MM.1S (cell line): ENCODE results near the gene LTBP1.

Experiments used
- DNase-seq: peaks from one replicate; pipeline ENCODE4 v3.0.0-alpha.2; 2015
- H2AFZ ChIP-seq: fragments of 300-600 bp; sonication (generic); 2 replicates; pipeline ENCODE4 v1.6.0; 2016; ENCODE audit warnings: antibody characterized with exemption, low read length
- H3F3A ChIP-seq: fragments of 300-600 bp; sonication (generic); 2 replicates; pipeline ENCODE4 v1.6.1; 2016; ENCODE audit warnings: mild to moderate bottlenecking, antibody characterized with exemption, low read length, moderate library complexity, mixed read lengths; ENCODE audit not compliant: insufficient read depth
- H3K27ac ChIP-seq: fragments of 300-600 bp; sonication (generic); 2 replicates; pipeline ENCODE4 v1.5.1; 2016; ENCODE audit warnings: mild to moderate bottlenecking, low read length
- H3K27me3 ChIP-seq: fragments of 300-600 bp; sonication (generic); replicated peaks from 2 replicates; pipeline ENCODE4 v1.6.0; 2016; ENCODE audit warnings: low read length; ENCODE audit not compliant: insufficient read depth
- H3K36me3 ChIP-seq: fragments of 300-600 bp; sonication (generic); replicated peaks from 2 replicates; pipeline ENCODE4 v1.6.1; 2016; ENCODE audit warnings: mild to moderate bottlenecking, low read length, mixed read lengths; ENCODE audit not compliant: insufficient read depth
- H3K4me1 ChIP-seq: fragments of 300-600 bp; sonication (generic); 2 replicates; pipeline ENCODE4 v1.6.1; 2016; ENCODE audit warnings: low read length, mixed read lengths
- H3K4me2 ChIP-seq: fragments of 300-600 bp; sonication (generic); 2 replicates; pipeline ENCODE4 v1.6.0; 2016; ENCODE audit warnings: low read depth, low read length
- H3K4me3 ChIP-seq: fragments of 300-600 bp; sonication (generic); 2 replicates; pipeline ENCODE4 v1.5.1; 2016; ENCODE audit warnings: low read length, mixed read lengths
- H3K79me2 ChIP-seq: fragments of 300-600 bp; sonication (generic); 2 replicates; pipeline ENCODE4 v1.6.1; 2016; ENCODE audit warnings: mixed run types, low read length, mixed read lengths
- H3K9ac ChIP-seq: fragments of 300-600 bp; sonication (generic); 2 replicates; pipeline ENCODE4 v1.6.1; 2016; ENCODE audit warnings: low read length, mixed read lengths
- H3K9me2 ChIP-seq: fragments of 300-600 bp; sonication (generic); replicated peaks from 2 replicates; pipeline ENCODE4 v1.6.1; 2016; ENCODE audit warnings: mild to moderate bottlenecking, low read length, mixed read lengths; ENCODE audit not compliant: insufficient read depth
- H3K9me3 ChIP-seq: fragments of 300-600 bp; sonication (generic); replicated peaks from 2 replicates; pipeline ENCODE4 v1.6.1; 2016; ENCODE audit warnings: mild to moderate bottlenecking, low read length, mixed read lengths; ENCODE audit not compliant: insufficient read depth
- H4K20me1 ChIP-seq: fragments of 300-600 bp; sonication (generic); 2 replicates; pipeline ENCODE4 v1.6.1; 2016; ENCODE audit warnings: mild to moderate bottlenecking, low read length, moderate library complexity, mixed read lengths; ENCODE audit not compliant: insufficient read depth
- EZH2 ChIP-seq: fragments of 300-600 bp; sonication (generic); optimal IDR thresholded peaks from 2 replicates; pipeline ENCODE3; 2017; ENCODE audit warnings: low read depth, mild to moderate bottlenecking, antibody characterized with exemption, low read length, mixed read lengths
- EZH2phosphoT487 ChIP-seq: fragments of 300-600 bp; sonication (generic); IDR thresholded peaks from 2 replicates; pipeline ENCODE4 v1.6.1; 2018; ENCODE audit warnings: antibody characterized with exemption, low read length
- TF ChIP-seq, protein P1 (sequence below): fragments of 300-600 bp; sonication (generic); IDR thresholded peaks from 2 replicates; pipeline ENCODE4 v1.5.1; 2016; ENCODE audit warnings: antibody characterized with exemption, low read length, mixed read lengths

Gene LTBP1

GRCh38 chr2:33110461-33110860 lies 163.7 kb downstream of the LTBP1 start:
- Histone ChIP-seq H3K9me2 (no peaks in the 10 kb centered on the region), H3K9me3 (no peaks in the 10 kb centered on the region), H3K9ac (no peak overlapping the region), H3K36me3 (no peaks in the 10 kb centered on the region), H3K4me1 (no peaks in the 10 kb centered on the region), H2AFZ (no peak overlapping the region), H3K4me2 (no peak overlapping the region), H3K27me3 (no peaks in the 10 kb centered on the region), H4K20me1 (no peaks in the 10 kb centered on the region), H3K27ac (no peak overlapping the region), H3K4me3 (no peak overlapping the region), H3F3A (no peaks in the 10 kb centered on the region), H3K79me2 (no peaks in the 10 kb centered on the region)
- no peak for TF ChIP-seq EZH2
- TF ChIP-seq EZH2phosphoT487 = no peak
- TF ChIP-seq, protein P1, sequence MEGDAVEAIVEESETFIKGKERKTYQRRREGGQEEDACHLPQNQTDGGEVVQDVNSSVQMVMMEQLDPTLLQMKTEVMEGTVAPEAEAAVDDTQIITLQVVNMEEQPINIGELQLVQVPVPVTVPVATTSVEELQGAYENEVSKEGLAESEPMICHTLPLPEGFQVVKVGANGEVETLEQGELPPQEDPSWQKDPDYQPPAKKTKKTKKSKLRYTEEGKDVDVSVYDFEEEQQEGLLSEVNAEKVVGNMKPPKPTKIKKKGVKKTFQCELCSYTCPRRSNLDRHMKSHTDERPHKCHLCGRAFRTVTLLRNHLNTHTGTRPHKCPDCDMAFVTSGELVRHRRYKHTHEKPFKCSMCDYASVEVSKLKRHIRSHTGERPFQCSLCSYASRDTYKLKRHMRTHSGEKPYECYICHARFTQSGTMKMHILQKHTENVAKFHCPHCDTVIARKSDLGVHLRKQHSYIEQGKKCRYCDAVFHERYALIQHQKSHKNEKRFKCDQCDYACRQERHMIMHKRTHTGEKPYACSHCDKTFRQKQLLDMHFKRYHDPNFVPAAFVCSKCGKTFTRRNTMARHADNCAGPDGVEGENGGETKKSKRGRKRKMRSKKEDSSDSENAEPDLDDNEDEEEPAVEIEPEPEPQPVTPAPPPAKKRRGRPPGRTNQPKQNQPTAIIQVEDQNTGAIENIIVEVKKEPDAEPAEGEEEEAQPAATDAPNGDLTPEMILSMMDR = no peak
- no peak for DNase-seq

GRCh38 chr2:33111002-33111446 lies 164.3 kb downstream of the LTBP1 start:
- H2AFZ ChIP-seq = no peak overlapping the region
- no peak overlapping the region for H3K4me2 ChIP-seq
- no peaks in the 10 kb centered on the region for H3K36me3 ChIP-seq
- H3F3A ChIP-seq = no peaks in the 10 kb centered on the region
- no peaks in the 10 kb centered on the region for H3K4me1 ChIP-seq
- H3K4me3 ChIP-seq = no peak overlapping the region
- H3K9me3 ChIP-seq = no peaks in the 10 kb centered on the region
- no peaks in the 10 kb centered on the region for H3K9me2 ChIP-seq
- H4K20me1 ChIP-seq = no peaks in the 10 kb centered on the region
- H3K27me3 ChIP-seq = no peaks in the 10 kb centered on the region
- no peak overlapping the region for H3K9ac ChIP-seq
- H3K79me2 ChIP-seq = no peaks in the 10 kb centered on the region
- no peak for TF ChIP-seq EZH2
- TF ChIP-seq EZH2phosphoT487 = no peak
- TF ChIP-seq, protein P1 = no peak
- no peak overlapping the region for H3K27ac ChIP-seq
- no peak for DNase-seq

DNA sequence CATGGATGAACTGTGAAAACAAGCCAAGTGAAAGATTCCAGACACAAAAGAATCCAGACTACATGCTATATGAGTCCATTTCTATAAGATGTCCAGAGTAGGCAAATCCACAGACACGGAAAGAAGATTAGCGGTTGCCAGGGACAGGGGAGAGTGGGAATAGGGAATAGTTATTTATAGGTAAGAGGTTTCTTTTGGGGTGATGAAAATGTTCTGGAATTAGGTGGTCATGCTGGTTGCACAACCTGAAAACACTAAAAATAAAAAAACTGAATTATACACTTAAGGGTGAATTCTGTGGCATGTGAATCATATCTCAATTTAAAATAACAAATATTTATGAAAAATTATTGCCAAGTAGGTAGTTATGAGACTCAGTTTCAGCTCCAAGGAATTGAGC lies 168.4 kb downstream of the LTBP1 start:
- no peaks in the 10 kb centered on the region for H3K36me3 ChIP-seq
- H2AFZ ChIP-seq = no peak overlapping the region
- TF ChIP-seq EZH2 (no peak), EZH2phosphoT487 (no peak)
- TF ChIP-seq, protein P1 = no peak
- H3K79me2 ChIP-seq = no peaks in the 10 kb centered on the region
- no peaks in the 10 kb centered on the region for H3K9me2 ChIP-seq
- H4K20me1 ChIP-seq = no peaks in the 10 kb centered on the region
- H3K4me1 ChIP-seq = no peaks in the 10 kb centered on the region
- no peak overlapping the region for H3K4me2 ChIP-seq
- no peak overlapping the region for H3K27ac ChIP-seq
- no peak overlapping the region for H3K4me3 ChIP-seq
- H3K9ac ChIP-seq = no peak overlapping the region
- H3F3A ChIP-seq = no peaks in the 10 kb centered on the region
- no peaks in the 10 kb centered on the region for H3K9me3 ChIP-seq
- no peaks in the 10 kb centered on the region for H3K27me3 ChIP-seq
- no peak for DNase-seq
